Stomach (tissue), 9 donors: ENCODE measurements around the gene KRTAP4-11. TPM values are rescaled to one million over a fixed set of nuclear protein-coding genes. Genes with fewer than 3 reads are reported as not detected.
"Not testable (repeated sequence)": the region's sequence is repeated elsewhere in the genome, so short reads cannot be mapped to it uniquely, and the experiment has no call there.

Experiments
- DNase-seq, 2 donors: peaks; one replicate each; pipeline versions ENCODE4 v3.0.0 to v3.0.0-alpha.2; 2013 to 2019
- H3K27ac ChIP-seq, 5 donors: fragments of 200-600 bp in 4 of 5; sonication (generic) in 4 of 5; one replicate each; pipeline ENCODE4 v1.5.1; 2013 to 2019; ENCODE audit warnings: mild to moderate bottlenecking in 1 of 5, moderate library complexity in 1 of 5
- H3K27me3 ChIP-seq, 3 donors: fragments of 200-600 bp; sonication (generic); one replicate each; pipeline ENCODE4 v1.5.1; 2017 to 2019; ENCODE audit warnings: mixed run types in 1 of 3
- H3K36me3 ChIP-seq, 4 donors: fragments of 200-600 bp; sonication (generic); 1 replicate in 3 of 4; 2 replicates in 1 of 4; pipeline ENCODE4 v1.5.1; 2016 to 2019
- H3K4me1 ChIP-seq, 4 donors: fragments of 200-600 bp; sonication (generic); one replicate each; pipeline ENCODE4 v1.5.1; 2016 to 2019
- H3K4me3 ChIP-seq, 4 donors: fragments of 200-600 bp; sonication (generic) in 3 of 4; one replicate each; pipeline ENCODE4 v1.5.1; 2016 to 2019; ENCODE audit warnings: mild to moderate bottlenecking in 1 of 4
- H3K9me3 ChIP-seq, 4 donors: fragments of 200-600 bp; sonication (generic); one replicate each; pipeline ENCODE4 v1.5.1; 2016 to 2019
- CTCF ChIP-seq, 7 experiments: fragments of 450-650 bp in 4 of 7; fragments of 200-600 bp in 3 of 7; sonication (generic) in 3 of 7; IDR thresholded peaks; one replicate each; pipeline ENCODE4 v1.5.1; 2016 to 2019; ENCODE audit warnings: antibody characterized with exemption in 7 of 7, control low read depth in 2 of 7, mild to moderate bottlenecking in 1 of 7
- EP300 ChIP-seq: sonication (generic); formaldehyde crosslinking; IDR thresholded peaks from one replicate; pipeline ENCODE4 v1.6.1; 2017; ENCODE audit warnings: antibody characterized with exemption
- POLR2A ChIP-seq, 4 donors: fragments of 450-650 bp; IDR thresholded peaks; one replicate each; pipeline ENCODE4 v1.6.1; 2016; ENCODE audit warnings: antibody characterized with exemption in 4 of 4, control low read depth in 2 of 4, mild to moderate bottlenecking in 1 of 4, moderate library complexity in 1 of 4
- POLR2AphosphoS5 ChIP-seq, 3 donors: sonication (generic); formaldehyde crosslinking; IDR thresholded peaks; one replicate each; pipeline ENCODE4 v1.6.1; 2016; ENCODE audit warnings: antibody characterized with exemption in 3 of 3
- WGBS, 5 donors: extraction: QIAGEN DNeasy Blood & Tissue Kit in 3 of 5; methylation state at CpG; one replicate each; pipeline versions ENCODE4 v1.1.5 to v1.1.7; 2013 to 2018; 5-methylcytosine and 5-hydroxymethylcytosine counted together
- intact Hi-C: fragments of 100-400 bp; cut with DNase I; formaldehyde crosslinking; loops from one replicate; pipeline ENCODE4 v1.15.1; 2023; ENCODE audit warnings: low total_unique reads
- polyA plus RNA-seq, 3 donors: library from polyadenylated mRNA; stranded (reverse); fragments of 200-250 nt; gene quantifications; one replicate each; pipeline ENCODE4 v1.2.3, GENCODE V29; 2013
- total RNA-seq, 5 donors: library from RNA; depleted of rRNA; stranded (reverse); fragments of >200 nt; gene quantifications; one replicate each; pipeline versions ENCODE4 v1.1.0 to v1.2.3, GENCODE V29; 2014 to 2016
- donor health status: healthy with polysubstance abuse.
- donor health status: Bipolar disorder and iron deficiency.
- donor health status: healthy.

The KRTAP4-11 gene
- total and polyA plus RNA-seq, 8 donors = not detected

- peaks cover 0 to 5% (median 2%) of the 10 kb centered on the region in 4 donors for H3K4me1 ChIP-seq
- H3K4me3 ChIP-seq = no peak overlapping the region
- no peaks in the 10 kb centered on the region for H3K9me3 ChIP-seq
- peaks cover 0 to 5% (median 0%) of the 10 kb centered on the region in 3 donors for H3K27me3 ChIP-seq
- no peak overlapping the region for H3K27ac ChIP-seq
- intact Hi-C loops = no loop called here
- H3K36me3 ChIP-seq = no peaks in the 10 kb centered on the region
- TF ChIP-seq EP300 = no peak
- no peak for DNase-seq
- WGBS, 5 donors = 78 to 97% (median 86%) methylated on average over 1 of the region's 1 CpG
Measured at GRCh38 chr17:41103896-41104295, 14.3 kb downstream of the KRTAP4-11 start.

- 39 to 66% (median 59%) methylated on average over 4 to 10 of the region's 10 CpGs for WGBS, 5 donors
- Histone ChIP-seq H3K27ac (no peak within 1 kb of the TSS), H3K27me3 (peaks cover 0 to 9% (median 0%) of the 10 kb centered on the region in 3 donors), H3K4me1 (no peaks in the 10 kb centered on the region), H3K36me3 (no peaks in the 10 kb centered on the region), H3K4me3 (no peak within 1 kb of the TSS), H3K9me3 (no peaks in the 10 kb centered on the region)
- no peak for TF ChIP-seq CTCF (IDR thresholded peaks at IDR 0.05)
- TF ChIP-seq POLR2A (IDR thresholded peaks at IDR 0.05) = no peak
- no peak for TF ChIP-seq POLR2AphosphoS5 (IDR thresholded peaks at IDR 0.05)
- TF ChIP-seq EP300 = no peak
- intact Hi-C loops = no loop called here
- DNase-seq = no peak
Measured at GRCh38 chr17:41101586-41102259, 16.4 kb downstream of the KRTAP4-11 start, which contains the start of gene KRTAP4-16. TSS of gene KRTAP4-16 (minus strand) at chr17:41102209. CDS start at chr17:41102209, 0 bp downstream.

GRCh38 chr17:41099682-41100480 is 18.3 kb downstream of the KRTAP4-11 start:
- H3K36me3 ChIP-seq, DNase-seq, H3K27me3 ChIP-seq, intact Hi-C loops, H3K4me1 ChIP-seq, H3K9me3 ChIP-seq, H3K27ac ChIP-seq, H3K4me3 ChIP-seq: not testable (repeated sequence)
- 47 to 64% (median 60%) methylated on average over 7 of the region's 7 CpGs for WGBS, 5 donors

- TF ChIP-seq POLR2AphosphoS5 (IDR thresholded peaks at IDR 0.05) (no peak), EP300 (no peak), CTCF (IDR thresholded peaks at IDR 0.05) (no peak), POLR2A (IDR thresholded peaks at IDR 0.05) (no peak)
- WGBS, 5 donors = 78 to 90% (median 81%) methylated on average over 6 of the region's 6 CpGs
- Histone ChIP-seq H3K4me1 (no peaks in the 10 kb centered on the region), H3K36me3 (no peaks in the 10 kb centered on the region), H3K4me3 (no peak overlapping the region), H3K27me3 (peaks cover 0 to 9% (median 0%) of the 10 kb centered on the region in 3 donors), H3K27ac (no peak overlapping the region), H3K9me3 (no peaks in the 10 kb centered on the region)
- no peak for DNase-seq
- intact Hi-C loops = no loop called here
Measured at GRCh38 chr17:41098481-41098880, 19.7 kb downstream of the KRTAP4-11 start.

GRCh38 chr17:41098042-41098441 is 20.1 kb downstream of the KRTAP4-11 start, which contains the start of gene KRTAP4-8:
TSS of gene KRTAP4-8 (minus strand) at chr17:41098142. CDS start at chr17:41098084, 58 bp downstream.
- TF ChIP-seq EP300 (no peak), POLR2AphosphoS5 (IDR thresholded peaks at IDR 0.05) (no peak)
- Histone ChIP-seq H3K9me3 (no peaks in the 10 kb centered on the region), H3K36me3 (no peaks in the 10 kb centered on the region), H3K4me3 (no peak within 1 kb of the TSS), H3K4me1 (no peaks in the 10 kb centered on the region), H3K27ac (no peak within 1 kb of the TSS), H3K27me3 (peaks cover 0 to 9% (median 0%) of the 10 kb centered on the region in 3 donors)
- intact Hi-C loops = no loop called here
- DNase-seq = no peak
- 57 to 71% (median 60%) methylated on average over 4 of the region's 4 CpGs for WGBS, 5 donors
